SK-N-SH (cell line): Measurements from ENCODE around the gene NUP210L. TPM values are rescaled to one million over a fixed set of nuclear protein-coding genes. Genes with fewer than 3 reads are reported as not detected.

ENCODE experiments used
- CTCF ChIA-PET: fragments of 300-600, 350-600 bp; formaldehyde crosslinking; extraction: SDS; loops from one replicate; lab custom pipeline; 2021; lab: Yijun Ruan, JAX
- POLR2A ChIA-PET: fragments of 350-600 bp; sonication (Branson Sonifier 250); formaldehyde crosslinking; extraction: SDS; loops from one replicate; lab custom pipeline; 2020; ENCODE audit warnings: antibody characterized with exemption, inconsistent platforms; lab: Yijun Ruan, JAX
- DNase-seq: peaks from one replicate; pipeline ENCODE4 v3.0.0; 2012
- H2AFZ ChIP-seq: fragments of 200-600 bp; sonication (generic); 2 replicates; pipeline ENCODE4 v1.8.1; 2016; ENCODE audit warnings: antibody characterized with exemption, mild to moderate bottlenecking, low read depth
- H3F3A ChIP-seq: fragments of 200-600 bp; sonication (generic); replicated peaks from 2 replicates; pipeline ENCODE3; 2016; ENCODE audit warnings: antibody characterized with exemption, mild to moderate bottlenecking; ENCODE audit not compliant: insufficient read depth
- H3K27ac ChIP-seq, 2 experiments: fragments of 200-500 bp in 1 of 2; fragments of 200-600 bp in 1 of 2; sonication (Bioruptor generic) in 1 of 2; sonication (generic), shearing (Covaris generic) in 1 of 2; 2 replicates each; pipeline versions ENCODE4 v1.5.1 to v1.6.1; 2014 to 2016; ENCODE audit warnings: low read depth in 2 of 2, inconsistent platforms in 1 of 2, low read length in 1 of 2, mild to moderate bottlenecking in 1 of 2, mixed read lengths in 1 of 2
- H3K27me3 ChIP-seq: fragments of 200-600 bp; sonication (generic), shearing (Covaris generic); 2 replicates; pipeline ENCODE4 v1.6.1; 2016; ENCODE audit warnings: mixed run types; ENCODE audit not compliant: insufficient read depth
- H3K36me3 ChIP-seq, 2 experiments: fragments of 200-500 bp in 1 of 2; fragments of 200-600 bp in 1 of 2; sonication (Bioruptor generic) in 1 of 2; sonication (generic) in 1 of 2; replicated peaks in 1 of 2; 2 replicates each; pipeline versions ENCODE3 to v1.5.1; 2014 to 2016; ENCODE audit warnings: low read length in 1 of 2, mild to moderate bottlenecking in 1 of 2; ENCODE audit not compliant: insufficient read depth in 2 of 2, control insufficient read depth in 1 of 2
- H3K4me1 ChIP-seq, 2 experiments: fragments of 200-500 bp in 1 of 2; fragments of 200-600 bp in 1 of 2; sonication (Bioruptor generic) in 1 of 2; sonication (generic), shearing (Covaris generic) in 1 of 2; 2 replicates each; pipeline versions ENCODE4 v1.5.1 to v1.6.1; 2014 to 2016; ENCODE audit warnings: low read depth in 1 of 2, low read length in 1 of 2, mixed run types in 1 of 2; ENCODE audit not compliant: insufficient read depth in 2 of 2, control insufficient read depth in 1 of 2
- H3K4me2 ChIP-seq: fragments of 200-600 bp; sonication (generic), shearing (Covaris generic); 2 replicates; pipeline ENCODE4 v1.6.1; 2017; ENCODE audit warnings: mixed run types
- H3K4me3 ChIP-seq, 2 experiments: fragments of 200-500 bp in 1 of 2; fragments of 200-600 bp in 1 of 2; sonication (Bioruptor generic) in 1 of 2; sonication (generic), shearing (Covaris generic) in 1 of 2; 2 replicates each; pipeline versions ENCODE4 v1.5.1 to v1.8.1; 2014 to 2016; ENCODE audit warnings: low read depth in 2 of 2, inconsistent platforms in 1 of 2, low read length in 1 of 2, mild to moderate bottlenecking in 1 of 2, mixed read lengths in 1 of 2, moderate library complexity in 1 of 2
- H3K79me2 ChIP-seq: fragments of 200-600 bp; sonication (generic); 2 replicates; pipeline ENCODE4 v1.8.1; 2017; ENCODE audit warnings: mild to moderate bottlenecking; ENCODE audit not compliant: insufficient read depth
- H3K9ac ChIP-seq: fragments of 200-600 bp; sonication (generic); 2 replicates; pipeline ENCODE4 v1.6.1; 2017; ENCODE audit warnings: mixed run types
- H3K9me2 ChIP-seq: fragments of 200-600 bp; sonication (generic); 2 replicates; pipeline ENCODE4 v1.6.1; 2017; ENCODE audit warnings: mixed run types
- H3K9me3 ChIP-seq: fragments of 200-600 bp; sonication (generic); 2 replicates; pipeline ENCODE4 v1.6.1; 2017; ENCODE audit warnings: mixed run types, mild to moderate bottlenecking, moderate library complexity
- H4K20me1 ChIP-seq: fragments of 200-600 bp; sonication (generic); 2 replicates; pipeline ENCODE4 v1.6.1; 2017; ENCODE audit warnings: mild to moderate bottlenecking, mixed run types; ENCODE audit not compliant: insufficient read depth
- ELF1 ChIP-seq: IDR thresholded peaks from 2 replicates; pipeline ENCODE4 v1.4.0; 2012
- EZH2phosphoT487 ChIP-seq: fragments of 200-600 bp; sonication (generic); IDR thresholded peaks from 2 replicates; pipeline ENCODE4 v1.6.1; 2017; ENCODE audit warnings: low read depth, mixed run types, mild to moderate bottlenecking, antibody characterized with exemption, moderate library complexity, borderline replicate concordance
- FOXM1 ChIP-seq: IDR thresholded peaks from 2 replicates; pipeline ENCODE4 v1.4.0; 2012; ENCODE audit warnings: low read depth, mild to moderate bottlenecking
- GABPA ChIP-seq: IDR thresholded peaks from 2 replicates; pipeline ENCODE4 v1.4.0; 2012; ENCODE audit warnings: low read depth, mild to moderate bottlenecking
- JUND ChIP-seq: IDR thresholded peaks from 2 replicates; pipeline ENCODE4 v1.4.0; 2012
- NRF1 ChIP-seq: IDR thresholded peaks from 2 replicates; pipeline ENCODE4 v1.6.1; 2012; ENCODE audit warnings: low read depth, mild to moderate bottlenecking, low read length
- PBX3 ChIP-seq: IDR thresholded peaks from 2 replicates; pipeline ENCODE4; 2012
- POLR2AphosphoS5 ChIP-seq: IDR thresholded peaks from 2 replicates; pipeline ENCODE4 v1.6.1; 2012; ENCODE audit warnings: low read depth, low read length
- RAD21 ChIP-seq: IDR thresholded peaks from 2 replicates; pipeline ENCODE4 v1.6.1; 2012; ENCODE audit warnings: mild to moderate bottlenecking, low read length
- RFX5 ChIP-seq: IDR thresholded peaks from 2 replicates; pipeline ENCODE4 v1.6.1; 2012; ENCODE audit warnings: mild to moderate bottlenecking, improper control_type of control experiment, low read length
- SIN3A ChIP-seq: IDR thresholded peaks from 2 replicates; pipeline ENCODE4 v1.6.1; 2012; ENCODE audit warnings: low read depth, mild to moderate bottlenecking, low read length, moderate library complexity, borderline replicate concordance
- USF2 ChIP-seq: fragments of 150-350 bp; IDR thresholded peaks from 2 replicates; pipeline ENCODE4 v1.6.1; 2017; ENCODE audit warnings: antibody characterized with exemption, low read length, low read depth, borderline replicate concordance
- WGBS: methylation state at CpG from one replicate; pipeline ENCODE4 v1.1.6; 2017; ENCODE audit warnings: low lambda C conversion rate; 5-methylcytosine and 5-hydroxymethylcytosine counted together
- polyA plus RNA-seq, 3 experiments: library from polyadenylated mRNA; depleted of rRNA; stranded (reverse); fragments of >200 nt; gene quantifications; 2 replicates each; pipeline ENCODE4 v1.2.3, GENCODE V29; 2012
- small RNA-seq, 7 experiments: library from RNA; depleted of rRNA; stranded (forward); fragments of <200 nt; gene quantifications; one replicate each; pipeline ENCODE3, GENCODE V24; 2012

NUP210L gene
- polyA plus RNA-seq, 1 of the 3 experiments (the other 2 are of a cell fraction) = not detected

DNA sequence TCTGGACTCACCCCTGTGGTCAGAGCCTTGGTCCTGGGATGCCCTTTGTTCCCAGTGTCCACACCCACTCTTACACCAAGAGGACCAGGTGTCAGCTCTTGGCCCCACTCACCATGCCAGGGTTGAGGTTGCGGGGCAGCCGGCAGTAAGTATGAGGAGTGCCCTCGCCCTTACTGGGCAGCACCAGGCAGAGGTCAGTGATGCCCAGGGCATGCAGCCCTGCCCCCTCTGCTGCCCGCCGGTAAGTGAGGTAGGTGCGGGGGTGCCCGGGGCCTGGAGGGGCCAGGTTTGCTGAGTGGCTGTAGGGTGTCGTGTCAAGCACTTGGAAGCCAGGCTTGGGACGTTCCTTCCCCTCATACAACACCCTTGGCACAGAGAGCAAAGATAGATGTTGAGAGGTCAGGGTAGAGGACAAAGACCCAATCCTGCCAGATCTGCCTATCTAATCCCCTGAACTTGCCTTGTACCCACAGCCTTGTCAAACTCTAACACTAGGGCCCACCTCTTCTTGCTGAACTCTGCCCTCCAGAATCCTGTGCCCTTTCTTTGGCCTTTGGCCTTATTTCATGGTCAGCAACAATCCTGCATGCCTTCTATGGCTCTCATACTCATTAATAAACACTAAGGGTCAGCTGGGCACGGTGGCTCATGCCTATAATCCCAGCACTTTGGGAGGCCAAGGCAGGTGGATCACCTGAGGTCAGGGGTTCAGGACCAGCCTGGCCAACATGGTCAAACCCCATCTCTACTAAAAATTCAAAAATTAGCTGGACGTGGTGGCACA lies 211.9 kb downstream of the NUP210L start:
- Histone ChIP-seq H3K9me2 (no peaks in the 10 kb centered on the region), H2AFZ (no peak overlapping the region), H3K27ac (no peak overlapping the region), H3K4me2 (no peak overlapping the region), H3K79me2 (peaks cover 30% of the 10 kb centered on the region), H3K9me3 (no peaks in the 10 kb centered on the region), H3F3A (peaks cover 4% of the 10 kb centered on the region)
- POLR2A ChIA-PET = interaction anchor here (2.0 kb wide), 1 partner anchor 20 kb away, joined by 6 read pairs; the partner anchor contains the start of gene GATAD2B
- TF ChIP-seq USF2 (no peak), PBX3 (no peak), NRF1 (no peak), POLR2AphosphoS5 (no peak), RAD21 (no peak), EZH2phosphoT487 (no peak), JUND (no peak), FOXM1 (no peak), GABPA (no peak), ELF1 (no peak), RFX5 (no peak), SIN3A (no peak)
- TF ChIP-seq, all 33 proteins: peak for 0
- H3K9ac ChIP-seq = no peak overlapping the region
- WGBS = 95% methylated on average over 7 of the region's 11 CpGs
- peak; percentile 11 for DNase-seq
- H4K20me1 ChIP-seq = no peaks in the 10 kb centered on the region
- H3K4me3 ChIP-seq = no peak overlapping the region
- H3K27me3 ChIP-seq = no peaks in the 10 kb centered on the region
- H3K4me1 ChIP-seq = peaks cover 3 to 17% of the 10 kb centered on the region in 2 experiments; a peak in 2 of 4 replicates
- CTCF ChIA-PET = interaction anchor here (1.1 to 5.1 kb wide), 5 partner anchors 22 to 329 kb away, joined by 3 to 44 read pairs (median 12); partner anchors contain the start of genes CREB3L4, HAX1, RAB13 and SLC39A1
- peaks cover 7 to 50% of the 10 kb centered on the region in 2 experiments for H3K36me3 ChIP-seq

Small RNA genes lying within 50 kb of the gene (small RNA-seq; reads per million reads assigned to genes)
- gene MIR190B = 0 to 15.3 (median 4.2) reads per million in 7 experiments
- 0 to 9.0 (median 0) reads per million in 7 experiments for gene MIR5698
- gene MIR6737 = 0 to 0.86 (median 0) reads per million in 7 experiments
- 0 reads per million in 7 experiments for gene RNU6-179P

Other genes with a start within 250 kb of the NUP210L start
- 2.7 and 2.8 TPM in 2 replicates for gene GATAD2B, start 232.1 kb downstream of the NUP210L start, polyA plus RNA-seq (2012; rRNA removed)
- gene DENND4B, start 208.4 kb downstream of the NUP210L start, polyA plus RNA-seq (2012; rRNA removed) = 27.3 and 29.6 TPM in 2 replicates
- gene CRTC2, start 196.5 kb downstream of the NUP210L start, polyA plus RNA-seq (2012; rRNA removed) = 25.5 and 26.2 TPM in 2 replicates
- gene SLC39A1, start 191.5 kb downstream of the NUP210L start, polyA plus RNA-seq (2012; rRNA removed) = 89.6 and 113 TPM in 2 replicates
- 12.8 and 16.6 TPM in 2 replicates for gene CREB3L4, start 187.2 kb downstream of the NUP210L start, polyA plus RNA-seq (2012; rRNA removed)
- gene JTB, start 177.4 kb downstream of the NUP210L start, polyA plus RNA-seq (2012; rRNA removed) = 118 and 122 TPM in 2 replicates
- 156 and 164 TPM in 2 replicates for gene RAB13, start 168.7 kb downstream of the NUP210L start, polyA plus RNA-seq (2012; rRNA removed)
- 7,060 and 7,825 TPM in 2 replicates for gene RPS27, start 164.3 kb downstream of the NUP210L start, polyA plus RNA-seq (2012; rRNA removed)
- gene TPM3, start 37.0 kb upstream of the NUP210L start, polyA plus RNA-seq (2012; rRNA removed) = 324 and 359 TPM in 2 replicates
- gene CFAP141, start 51.3 kb upstream of the NUP210L start, polyA plus RNA-seq (2012; rRNA removed) = not detected in 2 replicates
- 146 and 161 TPM in 2 replicates for gene UBAP2L, start 65.9 kb upstream of the NUP210L start, polyA plus RNA-seq (2012; rRNA removed)
- gene HAX1, start 117.6 kb upstream of the NUP210L start, polyA plus RNA-seq (2012; rRNA removed) = 74.1 and 106 TPM in 2 replicates
- gene AQP10, start 166.0 kb upstream of the NUP210L start, polyA plus RNA-seq (2012; rRNA removed) = 0.02 and 0.13 TPM in 2 replicates
- gene ATP8B2, start 170.5 kb upstream of the NUP210L start, polyA plus RNA-seq (2012; rRNA removed) = 42.7 and 50.7 TPM in 2 replicates